BLaER1 (cell line): ENCODE results near the gene OR5B12.
"Not testable (repeated sequence)": the region's sequence is repeated elsewhere in the genome, so short reads cannot be mapped to it uniquely, and the experiment has no call there.

Source experiments
- H3K27ac ChIP-seq: shearing (Covaris generic); formaldehyde crosslinking; 2 replicates; pipeline ENCODE4 v1.8.1; 2022
- H3K27me3 ChIP-seq: shearing (Covaris generic); formaldehyde crosslinking; 2 replicates; pipeline ENCODE4 v1.8.1; 2022
- H3K36me3 ChIP-seq: shearing (Covaris generic); formaldehyde crosslinking; 2 replicates; pipeline ENCODE4 v1.8.1; 2022
- H3K4me1 ChIP-seq: shearing (Covaris generic); formaldehyde crosslinking; 2 replicates; pipeline ENCODE4 v1.8.1; 2022
- H3K4me2 ChIP-seq: shearing (Covaris generic); formaldehyde crosslinking; 2 replicates; pipeline ENCODE4 v1.8.1; 2022
- H3K4me3 ChIP-seq: shearing (Covaris generic); formaldehyde crosslinking; 2 replicates; pipeline ENCODE4 v1.8.1; 2022
- H3K9ac ChIP-seq: shearing (Covaris generic); formaldehyde crosslinking; 2 replicates; pipeline ENCODE4 v1.8.1; 2022
- H3K9me3 ChIP-seq: shearing (Covaris generic); formaldehyde crosslinking; 2 replicates; pipeline ENCODE4 v1.8.1; 2022
- H4K20me1 ChIP-seq: shearing (Covaris generic); formaldehyde crosslinking; 2 replicates; pipeline ENCODE4 v1.8.1; 2022
- Cebpa-rat ChIP-seq: shearing (Covaris generic); IDR thresholded peaks from 2 replicates; pipeline ENCODE4 v1.8.1; 2022

OR5B12 gene

GRCh38 chr11:58434217-58434616 is 7.8 kb downstream of the OR5B12 start:
- no peak for TF ChIP-seq Cebpa-rat
- Histone ChIP-seq H3K27me3 (no peaks in the 10 kb centered on the region), H3K9me3 (no peaks in the 10 kb centered on the region), H3K4me2 (no peak overlapping the region), H4K20me1 (no peaks in the 10 kb centered on the region), H3K9ac (no peak overlapping the region), H3K4me1 (no peaks in the 10 kb centered on the region), H3K36me3 (no peaks in the 10 kb centered on the region), H3K27ac (no peak overlapping the region), H3K4me3 (no peak overlapping the region)

GRCh38 chr11:58433638-58434203 is 8.3 kb downstream of the OR5B12 start:
- TF ChIP-seq Cebpa-rat: no peak
- no peaks in the 10 kb centered on the region for H4K20me1 ChIP-seq
- H3K27me3 ChIP-seq: no peaks in the 10 kb centered on the region
- no peaks in the 10 kb centered on the region for H3K36me3 ChIP-seq
- H3K9me3 ChIP-seq: no peaks in the 10 kb centered on the region
- H3K27ac ChIP-seq: no peak overlapping the region
- no peak overlapping the region for H3K4me3 ChIP-seq
- H3K4me2 ChIP-seq: no peak overlapping the region
- H3K4me1 ChIP-seq: no peaks in the 10 kb centered on the region
- H3K9ac ChIP-seq: no peak overlapping the region

GRCh38 chr11:58429273-58429672 is 12.8 kb downstream of the OR5B12 start:
- H3K4me2 ChIP-seq: no peak overlapping the region
- H3K36me3 ChIP-seq: no peaks in the 10 kb centered on the region
- no peak for TF ChIP-seq Cebpa-rat
- H3K27me3 ChIP-seq: no peaks in the 10 kb centered on the region
- no peak overlapping the region for H3K27ac ChIP-seq
- no peaks in the 10 kb centered on the region for H3K9me3 ChIP-seq
- H3K4me1 ChIP-seq: no peaks in the 10 kb centered on the region
- H3K9ac ChIP-seq: no peak overlapping the region
- no peak overlapping the region for H3K4me3 ChIP-seq
- no peaks in the 10 kb centered on the region for H4K20me1 ChIP-seq

GRCh38 chr11:58428021-58428420 is 14.0 kb downstream of the OR5B12 start, which contains the start of gene OR5B2:
Gene OR5B2, minus strand, starts transcription at chr11:58428121. Its CDS starts 4,860 bp downstream, at chr11:58423261.
- Histone ChIP-seq H3K27ac (no peak within 1 kb of the TSS), H3K9me3 (no peaks in the 10 kb centered on the region), H3K36me3 (no peaks in the 10 kb centered on the region), H3K4me2 (no peak within 1 kb of the TSS), H3K9ac (no peak within 1 kb of the TSS), H4K20me1 (no peaks in the 10 kb centered on the region), H3K4me3 (no peak within 1 kb of the TSS), H3K27me3 (no peaks in the 10 kb centered on the region), H3K4me1 (no peaks in the 10 kb centered on the region)
- TF ChIP-seq Cebpa-rat: no peak

- H3K4me2 ChIP-seq: no peak within 1 kb of the TSS
- TF ChIP-seq Cebpa-rat: no peak
Observed at GRCh38 chr11:58406774-58407173, 35.3 kb downstream of the OR5B12 start, which contains the start of gene OR5B3. Gene OR5B3, minus strand, starts transcription at chr11:58406874. Its CDS starts 3,465 bp downstream, at chr11:58403409.

GRCh38 chr11:58399622-58400021 is 42.4 kb downstream of the OR5B12 start:
- H3K36me3 ChIP-seq, H3K4me3 ChIP-seq, H4K20me1 ChIP-seq, H3K9ac ChIP-seq, H3K27me3 ChIP-seq, H3K4me1 ChIP-seq, H3K27ac ChIP-seq, H3K4me2 ChIP-seq: not testable (repeated sequence)
- H3K9me3 ChIP-seq: peaks cover 15% of the 10 kb centered on the region

More at GRCh38 chr11:58406774-58407173, 35.3 kb downstream of the OR5B12 start, which contains the start of gene OR5B3:
- H3K9me3 ChIP-seq: peaks cover 14% of the 10 kb centered on the region
- no peaks in the 10 kb centered on the region for H3K36me3 ChIP-seq
- no peak within 1 kb of the TSS for H3K4me3 ChIP-seq
- no peaks in the 10 kb centered on the region for H3K4me1 ChIP-seq
- H3K27ac ChIP-seq: no peak within 1 kb of the TSS
- no peaks in the 10 kb centered on the region for H4K20me1 ChIP-seq
- no peak within 1 kb of the TSS for H3K9ac ChIP-seq
- H3K27me3 ChIP-seq: no peaks in the 10 kb centered on the region

- H3K9ac ChIP-seq: no peak overlapping the region
- peaks cover 21% of the 10 kb centered on the region for H3K9me3 ChIP-seq
- H3K4me1 ChIP-seq: no peaks in the 10 kb centered on the region
- TF ChIP-seq Cebpa-rat: no peak
- no peak overlapping the region for H3K4me2 ChIP-seq
- no peaks in the 10 kb centered on the region; the same call in 1 of the 2 replicates for H3K36me3 ChIP-seq
- no peak overlapping the region for H3K4me3 ChIP-seq
- H3K27me3 ChIP-seq: no peaks in the 10 kb centered on the region
- H4K20me1 ChIP-seq: no peaks in the 10 kb centered on the region
- H3K27ac ChIP-seq: no peak overlapping the region
Observed at GRCh38 chr11:58395581-58395980, 46.5 kb downstream of the OR5B12 start.

- Histone ChIP-seq H3K9ac (no peak overlapping the region), H3K4me1 (no peaks in the 10 kb centered on the region), H3K27ac (no peak overlapping the region), H3K27me3 (no peaks in the 10 kb centered on the region), H3K4me2 (no peak overlapping the region), H4K20me1 (no peaks in the 10 kb centered on the region), H3K36me3 (no peaks in the 10 kb centered on the region; the same call in 1 of the 2 replicates), H3K4me3 (no peak overlapping the region), H3K9me3 (peaks cover 21% of the 10 kb centered on the region)
- no peak for TF ChIP-seq Cebpa-rat
Observed at GRCh38 chr11:58394195-58394594, 47.8 kb downstream of the OR5B12 start.

- peaks cover 21% of the 10 kb centered on the region for H3K9me3 ChIP-seq
- no peak overlapping the region for H3K27ac ChIP-seq
- no peak overlapping the region for H3K4me3 ChIP-seq
- H3K4me2 ChIP-seq: no peak overlapping the region
- no peak for TF ChIP-seq Cebpa-rat
- no peaks in the 10 kb centered on the region; the same call in 1 of the 2 replicates for H3K36me3 ChIP-seq
- H4K20me1 ChIP-seq: no peaks in the 10 kb centered on the region
- H3K27me3 ChIP-seq: no peaks in the 10 kb centered on the region
- H3K9ac ChIP-seq: no peak overlapping the region
- no peaks in the 10 kb centered on the region for H3K4me1 ChIP-seq
Observed at GRCh38 chr11:58392746-58393145, 49.3 kb downstream of the OR5B12 start.

- H3K4me2 ChIP-seq: no peak overlapping the region
- H3K27ac ChIP-seq: no peak overlapping the region
- no peaks in the 10 kb centered on the region for H3K27me3 ChIP-seq
- H3K9me3 ChIP-seq: peaks cover 21% of the 10 kb centered on the region
- H3K9ac ChIP-seq: no peak overlapping the region
- H3K4me1 ChIP-seq: no peaks in the 10 kb centered on the region
- TF ChIP-seq Cebpa-rat: no peak
- H3K36me3 ChIP-seq: no peaks in the 10 kb centered on the region; the same call in 1 of the 2 replicates
- no peaks in the 10 kb centered on the region for H4K20me1 ChIP-seq
- H3K4me3 ChIP-seq: no peak overlapping the region
Observed at GRCh38 chr11:58391879-58392278, 50.2 kb downstream of the OR5B12 start.
